Astrocyte of the hippocampus (primary cell): Measurements from ENCODE around the gene TSHR.
"Not testable (repeated sequence)": the region's sequence is repeated elsewhere in the genome, so short reads cannot be mapped to it uniquely, and the experiment has no call there.

Source experiments
- DNase-seq: peaks from one replicate; pipeline ENCODE4 v3.0.0; 2011; ENCODE audit warnings: low read depth, low spot score

Gene TSHR

DNA sequence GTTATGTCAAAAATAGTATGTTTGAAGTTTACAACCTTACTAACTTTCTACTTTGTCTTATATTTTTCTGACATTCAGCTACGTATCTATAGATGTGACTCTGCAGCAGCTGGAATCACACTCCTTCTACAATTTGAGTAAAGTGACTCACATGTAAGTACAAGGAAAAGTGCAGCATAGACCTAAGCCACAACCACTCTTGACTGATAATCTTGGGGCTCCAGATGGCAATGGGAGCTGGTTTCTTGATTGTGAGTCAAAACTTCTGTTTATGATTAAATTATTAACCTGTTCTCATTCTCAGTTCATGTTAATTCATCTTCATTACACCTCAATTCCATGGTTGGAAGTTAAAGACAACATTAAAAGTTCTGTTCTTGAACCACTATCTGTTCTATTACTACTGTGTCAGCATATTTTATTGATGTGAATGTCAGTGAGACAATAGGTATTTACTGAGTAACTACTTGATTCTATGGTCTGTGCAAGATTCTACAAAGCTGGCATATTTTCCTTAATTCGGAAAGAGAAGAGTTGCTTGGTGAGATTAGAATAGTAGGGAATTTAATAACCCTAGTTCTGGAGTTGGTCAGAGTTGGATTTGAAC, 112.9 kb downstream of the TSHR start:
- no peak for DNase-seq

DNA sequence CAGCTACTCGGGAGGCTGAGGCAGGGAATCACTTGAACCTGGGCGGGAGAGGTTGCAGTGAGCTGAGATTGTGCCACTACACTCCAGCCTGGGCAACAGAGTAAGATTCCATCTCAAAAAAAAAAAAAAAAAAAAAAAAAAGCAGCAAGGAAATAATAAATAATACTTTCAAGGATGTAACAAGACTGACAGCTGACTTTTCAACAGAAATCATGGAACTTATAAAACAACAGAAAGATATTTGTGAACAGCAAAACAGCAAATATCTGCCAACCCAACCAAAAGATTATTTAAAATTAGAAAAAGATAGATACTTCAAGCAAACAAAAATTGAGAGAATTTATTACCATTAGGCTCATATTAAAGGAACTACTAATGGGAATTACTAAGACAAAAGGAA, 115.1 kb downstream of the TSHR start:
- no peak for DNase-seq

DNA sequence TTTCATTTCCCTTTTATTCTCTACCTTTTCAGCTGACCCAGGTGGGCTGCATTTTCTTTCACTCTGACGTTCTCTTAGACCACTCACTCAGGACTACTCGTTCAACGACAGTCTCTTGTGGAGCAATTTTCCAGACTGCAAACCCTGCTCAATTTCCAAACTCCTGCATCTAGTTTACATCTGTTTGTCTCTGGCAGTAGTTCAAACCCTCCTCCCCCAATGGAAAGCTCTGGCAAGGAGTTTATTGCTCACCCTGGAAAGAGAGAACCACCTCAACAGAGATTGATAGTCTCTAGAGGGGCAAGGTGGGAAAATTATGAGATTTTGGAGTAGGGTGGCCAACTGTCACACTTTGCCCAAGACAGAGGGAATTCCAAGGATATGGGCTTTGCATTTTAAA, 130.2 kb downstream of the TSHR start:
- DNase-seq: no peak

DNA sequence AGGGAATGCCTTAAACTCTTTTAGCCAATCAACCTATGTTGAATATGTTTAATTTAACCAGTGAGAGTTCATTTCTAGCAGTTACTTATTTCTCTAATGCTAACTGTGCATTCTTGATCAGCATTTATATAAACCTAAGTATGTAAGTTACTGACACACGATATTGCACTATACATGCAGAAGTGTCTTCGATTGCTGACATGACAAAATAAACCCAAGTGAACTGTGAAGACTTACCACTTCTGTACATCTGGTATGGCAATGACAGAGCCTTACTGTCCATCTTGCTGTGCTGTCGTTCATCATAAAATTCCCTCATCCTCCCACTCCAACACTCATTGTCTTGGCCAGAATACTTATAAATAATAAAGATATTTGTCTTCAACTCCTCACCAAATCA, 131.8 kb downstream of the TSHR start:
- no peak for DNase-seq

DNA sequence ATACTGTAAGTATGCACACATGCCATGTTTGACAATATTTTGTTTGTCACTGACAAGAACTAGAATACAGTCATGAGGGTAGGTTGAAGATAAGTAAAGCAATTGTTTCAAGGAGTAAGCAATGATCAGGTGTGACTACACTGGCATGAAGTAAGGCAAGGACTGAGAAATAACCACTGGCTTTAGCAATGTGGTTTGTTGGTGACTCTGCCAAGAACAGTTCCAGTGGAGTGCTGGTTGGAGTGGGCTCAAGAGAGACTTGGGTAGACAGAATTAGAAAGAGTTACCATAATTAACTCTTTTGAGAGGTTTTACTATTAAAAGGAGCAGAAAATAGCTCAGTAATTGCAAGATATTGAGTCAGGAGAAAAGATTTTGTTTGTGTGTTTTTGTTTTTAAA, 135.7 kb downstream of the TSHR start:
- no peak for DNase-seq

DNA sequence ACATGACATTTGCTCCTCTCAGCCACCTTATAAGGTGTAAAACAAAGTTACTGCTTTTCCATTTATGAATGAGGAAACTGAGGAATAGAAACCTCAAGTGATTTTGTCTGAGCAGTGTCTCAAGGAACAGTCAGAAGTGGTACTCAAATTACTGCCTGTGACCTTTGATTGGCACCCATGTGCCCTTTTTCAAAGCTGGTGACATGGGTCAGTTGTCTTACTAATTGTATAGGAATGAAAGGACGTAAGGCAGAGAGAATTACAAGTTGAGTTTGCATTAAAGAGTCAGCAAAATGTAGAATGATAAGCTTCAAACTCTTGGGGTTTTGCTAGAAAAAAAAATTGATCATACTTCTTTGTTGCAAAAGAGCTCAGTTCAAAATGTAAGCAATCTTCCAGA, 136.2 kb downstream of the TSHR start:
- DNase-seq: no peak

DNA sequence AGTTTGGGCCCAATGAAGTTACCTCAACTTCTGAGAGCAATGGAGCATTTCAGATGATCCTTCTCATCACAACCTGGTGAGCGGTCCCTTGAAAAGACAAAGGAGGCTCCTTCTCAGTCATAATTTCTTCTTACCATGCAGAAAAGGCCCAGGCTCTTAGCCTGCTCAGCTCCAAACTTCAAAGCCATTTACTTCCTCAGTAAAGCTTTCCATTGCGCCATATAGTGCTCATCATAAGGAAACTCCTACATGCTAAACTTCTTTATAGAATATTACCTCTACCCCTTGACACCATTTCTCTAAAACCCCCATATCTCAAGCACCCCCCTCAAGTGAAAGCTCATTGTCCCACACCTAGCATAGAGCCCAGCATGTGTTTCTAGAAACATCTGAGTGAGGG, 138.2 kb downstream of the TSHR start:
- no peak for DNase-seq

DNA sequence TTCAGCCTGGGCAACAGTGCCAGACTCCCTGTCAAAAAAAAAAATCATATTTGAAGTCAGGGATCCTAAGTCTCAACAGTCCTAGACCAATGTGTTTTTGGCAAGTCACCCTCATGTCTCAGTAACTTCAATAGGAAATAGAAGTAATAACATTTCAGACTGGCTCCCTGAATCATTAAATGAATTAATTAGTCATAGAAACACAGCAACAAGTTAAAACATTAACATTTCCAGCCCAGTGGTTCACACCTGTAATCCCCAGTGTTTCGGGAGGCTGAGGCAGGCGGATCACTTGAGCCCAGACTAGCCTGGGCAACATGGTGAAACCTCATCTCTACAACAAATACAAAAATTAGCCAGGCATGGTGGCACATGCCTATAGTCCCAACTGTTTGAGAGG, 140.1 kb downstream of the TSHR start:
- DNase-seq: no peak

DNA sequence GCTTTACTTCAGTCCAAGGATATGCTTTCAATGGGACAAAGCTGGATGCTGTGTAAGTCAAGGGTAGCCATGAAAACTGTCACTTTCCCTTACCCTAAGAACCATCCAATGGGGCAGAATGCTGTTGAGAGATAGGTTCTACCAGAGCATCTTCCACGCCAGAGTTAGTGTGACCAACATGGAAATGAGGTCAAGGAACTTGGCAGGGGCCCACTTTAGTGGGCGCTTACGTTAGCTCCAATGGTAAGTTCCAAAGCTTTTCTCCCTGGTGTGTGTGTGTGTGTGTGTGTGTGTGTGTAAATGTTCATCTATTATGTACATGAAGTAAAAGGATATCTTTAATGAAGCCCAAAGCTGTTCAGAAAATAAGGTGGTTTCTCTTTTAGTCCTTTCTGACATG, 141.2 kb downstream of the TSHR start:
- no peak for DNase-seq

DNA sequence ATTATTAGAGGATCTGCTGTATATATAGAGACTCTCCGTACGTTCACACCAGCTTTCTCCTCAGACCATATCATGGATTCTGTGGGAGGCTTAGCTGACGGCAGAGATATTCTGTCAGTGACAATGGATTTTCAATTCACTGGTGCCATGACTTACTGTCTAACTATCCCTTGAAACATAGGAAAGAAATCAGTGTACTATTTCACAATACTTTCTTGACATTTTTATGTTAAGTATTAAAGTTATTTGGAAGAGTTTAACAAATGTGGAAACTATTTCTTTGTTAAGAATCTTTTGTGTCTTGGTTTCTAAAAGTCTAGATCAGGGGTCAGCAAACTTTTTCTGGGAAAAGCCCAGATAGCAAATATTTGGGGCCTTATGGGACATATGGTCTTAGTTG, 146.8 kb downstream of the TSHR start:
- no peak for DNase-seq

DNA sequence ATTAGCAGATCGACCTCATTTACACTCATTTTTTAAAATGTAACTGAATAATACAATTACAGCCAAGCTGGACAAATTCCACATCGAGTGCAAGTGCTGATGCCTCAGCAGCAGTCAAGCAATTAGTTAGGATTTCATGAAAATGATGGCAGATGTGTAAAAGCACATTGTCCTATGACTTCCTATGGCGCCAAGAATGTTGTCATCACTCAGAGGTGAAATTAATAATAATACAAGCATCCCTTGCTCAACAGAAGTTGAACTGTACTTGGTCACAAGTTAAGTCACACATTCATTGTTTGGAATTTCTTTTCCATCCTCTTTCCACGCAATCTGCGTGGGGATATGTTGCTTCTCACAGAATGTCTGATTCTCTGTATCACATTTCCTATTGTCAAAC, 148.0 kb downstream of the TSHR start:
- no peak for DNase-seq

DNA sequence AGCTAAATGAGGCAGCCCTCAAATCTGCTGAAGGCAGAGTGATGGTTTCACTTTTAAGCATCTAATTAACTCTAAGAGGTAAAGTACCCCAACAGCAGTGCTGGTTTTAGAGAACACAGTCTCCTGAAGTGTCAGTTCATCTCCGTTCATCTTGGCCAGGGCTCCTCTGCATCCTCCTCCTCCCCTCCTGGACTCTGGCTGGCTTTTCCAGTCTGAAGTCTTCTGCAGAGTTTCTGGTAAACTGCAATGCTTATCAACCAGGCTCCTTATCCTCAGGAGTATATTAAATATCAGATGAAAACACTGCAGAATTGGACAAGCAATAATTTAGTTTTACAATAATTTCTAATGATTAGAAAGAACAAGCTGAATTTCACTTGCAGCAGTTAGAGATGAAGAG, 150.0 kb downstream of the TSHR start:
- no peak for DNase-seq

DNA sequence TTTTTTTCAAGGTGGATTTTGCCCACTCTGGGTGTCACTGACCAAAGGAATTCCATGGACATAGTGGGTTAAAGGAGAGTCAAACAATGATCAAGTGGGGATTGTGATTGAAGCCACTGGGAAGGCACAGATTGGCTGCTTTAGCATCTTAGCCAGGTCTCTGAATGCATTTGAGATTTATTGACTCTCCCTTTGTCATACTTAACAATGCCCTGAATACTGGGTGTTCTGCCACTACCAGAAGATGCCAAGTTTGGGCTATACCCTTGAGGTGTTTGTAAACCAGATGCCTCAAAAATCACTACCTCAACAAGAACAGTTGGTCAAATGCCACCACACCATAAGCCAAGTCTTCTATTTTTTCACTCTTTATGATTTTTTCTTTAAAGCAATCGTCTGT, 150.5 kb downstream of the TSHR start:
- DNase-seq: no peak

DNA sequence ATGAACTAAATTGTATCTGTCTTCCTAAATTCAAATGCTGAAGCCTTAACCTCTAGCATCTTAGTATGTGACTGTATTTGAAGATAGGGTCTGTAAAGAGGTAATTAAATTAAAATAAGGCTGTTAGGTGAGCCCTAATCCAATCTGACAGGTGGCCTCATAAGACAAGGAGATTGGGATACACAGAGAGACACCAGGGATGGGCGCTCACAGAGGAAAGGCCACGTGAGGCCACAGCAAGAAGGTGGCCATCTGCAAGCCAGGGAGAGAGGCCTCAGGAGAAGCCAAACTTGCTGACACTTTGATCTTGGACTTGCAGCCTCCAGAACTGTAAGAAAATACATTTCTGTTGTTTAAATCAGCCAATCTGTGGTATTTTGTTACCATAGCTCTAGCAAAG, 154.8 kb downstream of the TSHR start:
- DNase-seq: no peak

DNA sequence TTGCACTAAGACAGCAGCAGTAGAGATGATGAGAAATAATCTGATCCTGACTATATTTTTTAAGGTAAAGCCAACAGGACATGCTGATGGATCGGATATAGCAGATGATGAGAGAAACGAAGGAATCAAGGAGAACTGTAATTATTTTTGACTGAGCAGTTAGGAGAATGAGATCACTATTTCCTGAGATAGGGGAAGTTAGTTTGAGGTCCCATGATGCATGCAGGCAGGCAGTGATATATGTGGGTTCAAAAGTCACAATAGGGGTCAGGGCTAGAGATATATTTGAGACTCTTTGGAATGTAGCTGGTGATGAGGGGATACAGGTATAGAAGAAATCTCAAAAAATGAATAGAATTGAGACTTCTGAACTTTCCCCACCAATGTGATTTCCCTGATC, 157.8 kb downstream of the TSHR start:
- DNase-seq: no peak

DNA sequence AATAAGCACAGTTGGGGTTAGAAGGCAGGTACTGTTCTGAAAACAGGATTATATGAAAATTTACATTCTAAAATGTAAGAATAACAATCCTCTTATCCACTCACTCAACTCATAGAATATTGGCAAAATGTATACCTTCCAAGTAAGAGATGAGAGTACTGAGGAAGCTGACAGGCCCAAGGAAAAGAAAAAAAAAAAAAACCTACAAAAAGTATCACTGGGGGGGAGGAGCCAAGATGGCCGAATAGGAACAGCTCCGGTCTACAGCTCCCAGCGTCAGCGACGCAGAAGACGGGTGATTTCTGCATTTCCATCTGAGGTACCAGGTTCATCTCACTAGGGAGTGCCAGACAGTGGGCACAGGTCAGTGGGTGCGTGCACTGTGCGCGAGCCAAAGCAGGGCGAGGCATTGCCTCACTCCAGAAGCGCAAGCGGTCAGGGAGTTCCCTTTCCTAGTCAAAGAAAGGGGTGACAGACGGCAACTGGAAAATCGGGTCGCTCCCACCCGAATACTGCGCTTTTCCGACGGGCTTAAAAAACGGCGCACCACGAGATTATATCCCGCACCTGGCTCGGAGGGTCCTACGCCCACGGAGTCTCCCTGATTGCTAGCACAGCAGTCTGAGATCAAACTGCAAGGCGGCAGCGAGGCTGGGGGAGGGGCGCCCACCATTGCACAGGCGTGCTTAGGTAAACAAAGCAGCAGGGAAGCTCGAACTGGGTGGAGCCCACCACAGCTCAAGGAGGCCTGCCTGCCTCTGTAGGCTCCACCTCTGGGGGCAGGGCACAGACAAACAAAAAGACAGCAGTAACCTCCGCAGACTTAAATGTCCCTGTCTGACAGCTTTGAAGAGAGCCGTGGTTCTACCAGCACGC, 158.8 kb downstream of the TSHR start:
- DNase-seq: not testable (repeated sequence)

DNA sequence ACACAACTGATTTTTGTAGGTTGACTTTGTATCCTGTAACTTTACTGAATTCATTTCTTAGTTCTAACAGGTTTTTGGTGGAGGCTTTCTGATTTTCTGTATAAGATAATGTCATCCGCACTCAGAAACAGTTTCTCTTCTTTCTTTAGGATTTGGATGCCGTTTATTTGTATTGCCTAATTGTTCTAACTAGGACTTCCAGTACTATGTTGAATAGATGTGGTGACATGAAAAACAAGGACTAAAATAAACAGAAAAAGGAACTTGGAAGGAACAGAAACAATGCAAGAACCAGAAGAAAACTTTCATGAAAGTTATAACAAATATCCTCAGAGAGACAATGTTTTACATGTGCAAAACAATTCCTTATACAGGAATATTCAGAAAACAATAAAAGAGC, 165.1 kb downstream of the TSHR start:
- no peak for DNase-seq

DNA sequence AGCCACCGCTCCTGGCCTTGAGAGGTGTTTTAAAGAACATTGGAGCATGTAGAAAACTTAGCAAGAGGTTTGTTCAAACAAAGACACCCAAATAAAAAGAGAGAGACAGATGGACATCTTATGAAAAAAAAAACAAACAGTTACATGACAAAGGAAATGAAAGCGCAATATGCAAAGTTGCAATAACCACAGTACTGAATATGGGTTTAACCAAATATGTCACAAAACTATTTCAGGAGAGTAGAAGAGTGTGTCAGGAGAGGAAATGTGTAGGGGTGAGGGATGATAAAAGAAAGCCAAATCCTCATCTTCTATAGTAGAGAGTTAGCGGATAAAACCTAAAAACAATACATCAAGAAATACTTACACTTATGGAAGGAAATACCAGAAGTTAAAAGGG, 166.9 kb downstream of the TSHR start:
- DNase-seq: no peak

DNA sequence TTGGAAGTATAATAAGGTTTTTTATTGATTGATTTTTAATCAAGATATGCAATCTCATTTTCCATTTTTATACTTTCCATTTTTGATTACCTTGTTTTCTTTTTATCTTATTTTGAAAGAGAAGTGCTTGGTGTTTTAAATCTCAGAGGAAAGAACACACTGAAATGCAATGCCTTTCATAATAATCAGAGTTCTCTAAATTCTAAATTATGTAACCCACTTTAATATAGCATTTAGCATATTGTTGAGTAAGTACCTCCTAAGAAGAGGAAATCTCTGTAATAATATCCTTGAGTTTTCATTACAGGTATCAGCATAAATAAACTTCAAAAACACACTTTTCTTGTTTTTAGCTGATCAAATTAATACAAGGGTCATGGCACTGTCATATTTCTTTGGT, 168.4 kb downstream of the TSHR start:
- DNase-seq: no peak

DNA sequence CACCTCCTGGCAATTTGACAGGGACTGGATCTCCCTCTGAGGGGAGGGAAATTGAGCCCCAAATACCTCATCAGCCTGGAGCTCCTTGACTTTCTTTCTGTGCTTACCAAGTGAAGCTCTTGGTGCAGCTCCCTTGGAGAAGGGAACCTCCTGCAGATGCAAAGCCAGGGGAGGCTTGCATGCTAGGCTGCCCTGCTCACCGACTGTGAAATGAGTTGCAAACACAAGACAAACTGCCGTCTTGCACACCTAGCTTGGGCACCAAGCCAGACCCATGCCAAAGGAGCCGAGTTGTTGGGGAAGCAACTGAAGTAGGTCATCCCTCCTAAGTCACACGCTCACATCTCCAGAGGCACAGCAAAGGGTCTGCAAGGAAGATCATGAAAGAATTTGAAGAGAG, 170.1 kb downstream of the TSHR start:
- no peak for DNase-seq

DNA sequence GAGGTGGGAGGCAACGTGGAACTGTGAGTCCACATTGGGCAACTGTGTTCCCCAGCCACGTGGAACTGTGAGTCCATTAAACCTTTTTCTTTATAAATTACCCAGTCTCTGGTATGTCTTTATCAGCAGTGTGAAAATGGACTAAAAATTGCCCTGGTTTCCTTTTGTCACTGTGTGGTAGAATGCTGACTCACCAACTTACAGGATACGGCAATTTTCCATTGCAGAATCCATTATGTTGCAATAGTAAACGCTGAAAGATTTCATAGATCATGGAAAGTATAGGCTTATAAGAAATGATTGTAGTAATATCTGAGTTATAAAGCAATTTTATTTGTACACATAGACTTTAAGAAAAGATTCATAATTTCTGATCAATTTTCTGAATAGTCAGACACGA, 172.4 kb downstream of the TSHR start:
- no peak for DNase-seq

DNA sequence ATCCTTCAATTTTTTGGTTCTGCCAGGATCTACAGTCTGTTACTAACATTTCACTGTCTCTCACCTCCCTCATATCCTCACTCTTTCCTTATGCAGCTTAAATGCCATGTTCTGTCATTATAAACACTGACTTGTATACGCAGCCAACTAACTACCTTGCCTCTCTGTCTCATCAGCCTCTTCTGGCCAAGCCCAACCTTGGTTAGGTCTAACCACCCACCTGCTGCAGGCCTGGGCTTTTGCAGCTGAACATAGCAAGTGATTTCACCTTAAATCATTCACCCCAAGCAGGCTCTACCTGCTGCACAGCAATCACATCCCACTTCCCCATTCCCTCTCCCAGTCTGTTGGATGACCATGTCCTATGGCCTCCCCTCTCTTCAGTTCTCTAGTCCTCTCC, 173.8 kb downstream of the TSHR start:
- no peak for DNase-seq

DNA sequence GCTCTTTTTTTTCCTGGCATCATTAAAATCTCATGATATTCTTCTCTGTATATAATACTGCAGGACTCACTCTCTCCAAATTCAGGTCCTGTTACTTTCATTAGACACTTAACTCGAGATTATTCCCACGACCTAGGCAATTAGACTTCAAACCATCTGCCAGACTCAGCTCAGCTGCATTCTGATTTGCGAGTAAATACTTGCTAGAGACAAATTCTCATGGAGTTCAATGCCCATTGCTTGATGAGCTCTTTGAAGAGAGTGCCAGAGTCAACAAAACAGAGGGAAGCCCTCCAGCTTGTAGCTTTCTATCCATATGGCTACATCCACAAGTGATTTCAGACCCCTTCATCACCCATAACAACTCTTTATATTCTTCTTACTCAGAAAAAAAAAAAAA, 177.0 kb downstream of the TSHR start:
- peak; percentile 34 for DNase-seq

DNA sequence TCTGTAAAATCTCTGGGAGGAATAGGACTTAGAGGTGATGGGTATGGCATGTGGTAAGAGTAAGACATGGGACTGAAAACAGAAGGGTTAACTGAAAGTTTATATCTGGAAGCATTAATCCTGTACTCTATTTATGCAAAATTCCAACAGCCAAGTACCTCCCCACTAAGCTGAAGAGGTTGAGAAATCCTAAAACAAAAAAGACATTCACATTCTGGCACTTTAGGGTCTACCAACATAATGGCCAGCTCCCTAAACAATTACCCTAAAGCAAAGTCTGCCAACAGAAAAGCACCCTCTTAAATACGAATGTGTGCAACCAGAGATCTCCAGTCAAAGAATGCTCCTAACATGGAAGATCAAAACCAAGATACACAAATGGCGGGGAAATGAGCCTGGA, 178.0 kb downstream of the TSHR start:
- DNase-seq: no peak
